Left hindlimb (tissue), 1 donor: Measurements from ENCODE around the gene TSHZ2.
"Not testable (repeated sequence)": the region's sequence is repeated elsewhere in the genome, so short reads cannot be mapped to it uniquely, and the experiment has no call there.

Source experiments
- DNase-seq: peaks from one replicate; pipeline ENCODE4 v3.0.0-alpha.2; 2018

The TSHZ2 gene

GRCh38 chr20:53399592-53400335, 427.6 kb downstream of the TSHZ2 start:
- DNase-seq = no peak

- DNase-seq = no peak
Measured at GRCh38 chr20:53402233-53403005, 430.3 kb downstream of the TSHZ2 start.

GRCh38 chr20:53403029-53403428, 430.9 kb downstream of the TSHZ2 start:
- DNase-seq = no peak

- DNase-seq = no peak
Measured at GRCh38 chr20:53405139-53405538, 433.0 kb downstream of the TSHZ2 start.

GRCh38 chr20:53406580-53406979, 434.4 kb downstream of the TSHZ2 start:
- no peak for DNase-seq

- no peak for DNase-seq
Measured at GRCh38 chr20:53408691-53409446, 436.7 kb downstream of the TSHZ2 start.

- no peak for DNase-seq
Measured at GRCh38 chr20:53409447-53409717, 437.2 kb downstream of the TSHZ2 start.

- no peak for DNase-seq
Measured at GRCh38 chr20:53411129-53411528, 439.0 kb downstream of the TSHZ2 start.

GRCh38 chr20:53411891-53412290, 439.7 kb downstream of the TSHZ2 start:
- no peak for DNase-seq

- no peak for DNase-seq
Measured at GRCh38 chr20:53412577-53413185, 440.5 kb downstream of the TSHZ2 start.

GRCh38 chr20:53413186-53413631, 441.1 kb downstream of the TSHZ2 start:
- peak; percentile 54 for DNase-seq

GRCh38 chr20:53413845-53414244, 441.7 kb downstream of the TSHZ2 start:
- not testable (repeated sequence) for DNase-seq

GRCh38 chr20:53419693-53420460, 447.7 kb downstream of the TSHZ2 start:
- DNase-seq = no peak

- no peak for DNase-seq
Measured at GRCh38 chr20:53421343-53421742, 449.2 kb downstream of the TSHZ2 start.

GRCh38 chr20:53422039-53422438, 449.9 kb downstream of the TSHZ2 start:
- DNase-seq = no peak

GRCh38 chr20:53423587-53424146, 451.5 kb downstream of the TSHZ2 start:
- DNase-seq = no peak

- DNase-seq = no peak
Measured at GRCh38 chr20:53425481-53425880, 453.3 kb downstream of the TSHZ2 start.

- DNase-seq = no peak
Measured at GRCh38 chr20:53425941-53426340, 453.8 kb downstream of the TSHZ2 start.

GRCh38 chr20:53426766-53427312, 454.7 kb downstream of the TSHZ2 start:
- no peak for DNase-seq

GRCh38 chr20:53427951-53428350, 455.8 kb downstream of the TSHZ2 start:
- no peak for DNase-seq

- DNase-seq = no peak
Measured at GRCh38 chr20:53428588-53428987, 456.4 kb downstream of the TSHZ2 start.

GRCh38 chr20:53428996-53429395, 456.8 kb downstream of the TSHZ2 start:
- no peak for DNase-seq
